ENCODE data around the gene ZHX3. TPM values are rescaled to one million over a fixed set of nuclear protein-coding genes. Genes with fewer than 3 reads are reported as not detected.

The ZHX3 gene
- total and polyA plus RNA-seq, 10 of the 15 experiments (the other 5 are each of a cell fraction or from before 2014, with no cell fraction given): 1.3 to 14.0 (median 5.0) TPM

GRCh38 chr20:41300886-41301285 is 16.6 kb downstream of the ZHX3 start:
- DNase-seq (ENCODE audit: low read depth, low spot score): no peak
- FAIRE-seq: no peak
- BruUV-seq (replicated peaks): no TSS peak
- Histone ChIP-seq H3K27me3 (replicated peaks in 1 of 2; ENCODE audit: control insufficient read depth in 2 of 2, insufficient read depth in 2 of 2, low read length in 1 of 2) (no peaks in the 10 kb centered on the region), H3K79me2 (ENCODE audit: control insufficient read depth, insufficient read depth, low read length) (no peaks in the 10 kb centered on the region), H3K4me2 (ENCODE audit: control insufficient read depth, insufficient read depth) (no peak overlapping the region), H3K27ac (ENCODE audit: control insufficient read depth, insufficient read depth) (no peak overlapping the region), H3K9me3 (replicated peaks; ENCODE audit: control insufficient read depth, insufficient read depth, low read length) (no peaks in the 10 kb centered on the region), H3K9ac (ENCODE audit: control insufficient read depth, insufficient read depth, low read length) (no peak overlapping the region), H2AFZ (ENCODE audit: control insufficient read depth, low read depth, low read length) (no peak overlapping the region), H3K36me3 (ENCODE audit: control insufficient read depth in 2 of 2, insufficient read depth in 2 of 2, low read length in 1 of 2) (no peaks in the 10 kb centered on the region), H4K20me1 (ENCODE audit: control insufficient read depth, insufficient read depth) (no peaks in the 10 kb centered on the region), H3K4me1 (ENCODE audit: control insufficient read depth, insufficient read depth, low read length) (peaks cover 10% of the 10 kb centered on the region; the same call in 1 of the 2 replicates), H3K4me3 (no peak overlapping the region)
- in situ Hi-C loops (cut with MboI) (no loop called here), intact Hi-C loops (cut with micrococcal nuclease; ENCODE audit: unreplicated experiment) (no loop called here)
- WGBS (ENCODE audit: insufficient coverage, insufficient replicate concordance, low lambda C conversion rate, missing lambda C conversion rate): 99% methylated on average over 4 of the region's 4 CpGs
- ChIA-PET CTCF (interaction anchor here (0.8 kb wide), 1 partner anchor 44 kb away, joined by 3 read pairs; no protein-coding TSS in a partner anchor), POLR2A (no interaction called here), SMC1A (ENCODE audit: uncharacterized antibody, unreplicated experiment) (no interaction called here), RAD21 (ENCODE audit: unreplicated experiment) (no interaction called here)
- no peak for ATAC-seq
- TF ChIP-seq TCF3 (IDR thresholded peaks at IDR 0.05; ENCODE audit: borderline replicate concordance, insufficient read depth, low read depth, low read length): no peak
- TF ChIP-seq MTA3 (IDR thresholded peaks at IDR 0.05; ENCODE audit: borderline replicate concordance, low read length): no peak
- no peak for TF ChIP-seq NFYA (IDR thresholded peaks at IDR 0.05; ENCODE audit: borderline replicate concordance, low read depth, low read length)

DNA sequence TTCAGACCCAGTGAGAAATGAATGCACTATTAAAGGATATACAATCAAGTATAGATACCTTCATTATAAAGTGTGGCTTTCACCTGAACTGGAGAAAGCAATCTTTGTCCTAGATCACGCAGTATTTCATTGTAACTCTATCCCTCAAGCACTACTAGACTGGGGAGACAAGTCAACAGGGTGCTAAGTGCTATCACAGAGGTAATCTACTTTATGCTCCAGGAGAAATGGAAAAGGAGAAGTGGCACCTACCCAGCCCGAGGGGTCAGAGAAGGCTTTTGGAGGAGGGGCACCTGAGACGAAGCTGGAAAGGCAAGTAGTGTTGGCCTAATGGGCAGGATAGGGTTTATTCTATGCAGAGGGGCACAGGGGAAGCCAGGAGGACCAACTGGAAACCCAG is 17.1 kb downstream of the ZHX3 start:
- TF ChIP-seq SPI1 (IDR thresholded peaks at IDR 0.05; ENCODE audit: borderline replicate concordance, insufficient read depth, low read depth, low read length) (peak; percentile 21; the same call in 1 of the 2 replicates), BMI1 (IDR thresholded peaks at IDR 0.05; ENCODE audit: borderline replicate concordance) (no peak)
- no peaks in the 10 kb centered on the region for H4K20me1 ChIP-seq (ENCODE audit: control insufficient read depth, insufficient read depth)
- BruUV-seq (replicated peaks): no TSS peak
- ATAC-seq (no peak), DNase-seq (ENCODE audit: low read depth, low spot score) (no peak), FAIRE-seq (no peak)
- no peak overlapping the region for H3K9ac ChIP-seq (ENCODE audit: control insufficient read depth, insufficient read depth, low read length)
- H3K79me2 ChIP-seq (ENCODE audit: control insufficient read depth, insufficient read depth, low read length): no peaks in the 10 kb centered on the region
- H3K27ac ChIP-seq (ENCODE audit: control insufficient read depth, insufficient read depth): no peak overlapping the region
- SMC1A ChIA-PET (ENCODE audit: uncharacterized antibody, unreplicated experiment): no interaction called here
- no peak overlapping the region for H3K4me2 ChIP-seq (ENCODE audit: control insufficient read depth, insufficient read depth)
- no peaks in the 10 kb centered on the region for H3K36me3 ChIP-seq (ENCODE audit: control insufficient read depth in 2 of 2, insufficient read depth in 2 of 2, low read length in 1 of 2)
- POLR2A ChIA-PET: no interaction called here
- in situ Hi-C loops (cut with MboI): no loop called here
- WGBS (ENCODE audit: insufficient coverage, insufficient replicate concordance, low lambda C conversion rate, missing lambda C conversion rate): 61% methylated on average over 3 of the region's 3 CpGs
- intact Hi-C loops (cut with micrococcal nuclease; ENCODE audit: unreplicated experiment): no loop called here
- H2AFZ ChIP-seq (ENCODE audit: control insufficient read depth, low read depth, low read length): no peak overlapping the region
- no peaks in the 10 kb centered on the region for H3K9me3 ChIP-seq (replicated peaks; ENCODE audit: control insufficient read depth, insufficient read depth, low read length)
- no peaks in the 10 kb centered on the region for H3K27me3 ChIP-seq (replicated peaks in 1 of 2; ENCODE audit: control insufficient read depth in 2 of 2, insufficient read depth in 2 of 2, low read length in 1 of 2)
- peaks cover 10% of the 10 kb centered on the region; the same call in 1 of the 2 replicates for H3K4me1 ChIP-seq (ENCODE audit: control insufficient read depth, insufficient read depth, low read length)
- RAD21 ChIA-PET (ENCODE audit: unreplicated experiment): no interaction called here
- H3K4me3 ChIP-seq: no peak overlapping the region
- CTCF ChIA-PET: interaction anchor here (0.8 kb wide), 1 partner anchor 43 kb away, joined by 3 read pairs; no protein-coding TSS in a partner anchor
